GM18511 (cell line): ENCODE results near the gene KIFAP3.
"Not testable (repeated sequence)": the region's sequence is repeated elsewhere in the genome, so short reads cannot be mapped to it uniquely, and the experiment has no call there.

Source experiments
- ATAC-seq: cut with Tn5 transposase; IDR thresholded peaks from one replicate; pipeline ENCODE4 v1.9.1; 2021; ENCODE audit warnings: mild to moderate bottlenecking, moderate library complexity; ENCODE audit not compliant: unreplicated experiment

Gene KIFAP3

GRCh38 chr1:169892176-169892926, 182.1 kb downstream of the KIFAP3 start:
- ATAC-seq: no peak

GRCh38 chr1:169891539-169891885, 183.0 kb downstream of the KIFAP3 start:
- no peak for ATAC-seq

GRCh38 chr1:169890761-169891538, 183.5 kb downstream of the KIFAP3 start:
- peak; percentile 23 for ATAC-seq

GRCh38 chr1:169889871-169890270, 184.6 kb downstream of the KIFAP3 start:
- no peak for ATAC-seq

DNA sequence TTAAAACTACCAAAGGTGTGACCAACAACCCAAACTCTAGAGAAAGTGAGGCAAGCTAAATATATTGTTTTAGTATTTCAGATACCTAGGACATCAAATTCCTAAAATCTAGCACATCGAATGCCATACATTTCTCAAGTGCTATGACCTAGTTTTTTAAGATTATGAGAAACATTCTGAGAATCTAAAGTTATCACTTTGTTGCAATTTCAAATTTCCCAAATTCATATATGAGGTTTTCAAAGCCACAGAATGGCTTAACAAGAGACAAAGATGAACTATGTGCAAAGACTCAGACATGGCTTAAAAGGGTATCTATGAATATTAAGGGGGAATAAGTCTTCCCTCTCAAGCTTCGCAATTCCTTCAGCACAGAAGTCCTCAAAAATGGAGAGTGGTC, 187.6 kb downstream of the KIFAP3 start:
- no peak for ATAC-seq

GRCh38 chr1:169886422-169886821, 188.1 kb downstream of the KIFAP3 start:
- ATAC-seq: no peak

- ATAC-seq: no peak
Measured at GRCh38 chr1:169885207-169885606, 189.3 kb downstream of the KIFAP3 start.

DNA sequence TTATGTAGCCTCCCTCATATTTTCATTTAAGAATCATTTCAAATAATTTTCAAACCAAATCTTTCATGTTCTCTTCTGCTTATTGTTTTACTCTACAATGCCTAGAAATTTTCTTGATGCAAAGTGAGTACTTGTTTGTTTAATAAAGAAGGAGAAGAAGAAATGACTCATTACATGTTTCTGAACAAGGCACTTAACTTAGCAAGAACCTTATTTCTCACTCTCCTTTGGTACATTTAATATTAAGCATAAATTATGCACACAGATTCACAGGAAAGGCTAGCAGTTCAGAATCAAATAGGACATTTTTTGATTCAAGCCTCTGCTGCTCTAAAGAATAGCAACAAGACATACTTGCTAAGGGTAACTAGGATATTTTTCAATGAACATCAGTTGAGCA, 189.9 kb downstream of the KIFAP3 start:
- no peak for ATAC-seq

DNA sequence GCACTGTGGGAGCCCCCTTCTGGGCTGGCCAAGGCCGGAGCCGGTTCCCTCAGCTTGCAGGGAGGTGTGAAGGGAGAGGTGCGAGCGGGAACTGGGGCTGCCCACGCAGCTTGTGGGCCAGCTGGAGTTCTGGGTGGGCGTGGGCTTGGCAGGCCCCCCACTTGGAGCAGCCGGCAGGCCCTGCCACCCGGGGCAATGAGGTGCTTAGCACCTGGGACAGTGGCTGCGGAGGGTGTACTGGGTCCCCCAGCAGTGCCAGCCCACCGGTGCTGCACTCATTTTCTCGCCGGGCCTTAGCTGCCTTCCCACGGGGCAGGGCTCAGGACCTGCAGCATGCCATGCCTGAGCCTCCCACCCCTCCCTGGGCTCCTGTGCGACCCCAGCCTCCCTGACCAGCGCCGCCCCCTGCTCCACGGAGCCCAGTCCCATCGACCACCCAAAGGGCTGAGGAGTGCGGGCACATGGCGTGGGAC, 192.4 kb downstream of the KIFAP3 start:
- no peak for ATAC-seq

DNA sequence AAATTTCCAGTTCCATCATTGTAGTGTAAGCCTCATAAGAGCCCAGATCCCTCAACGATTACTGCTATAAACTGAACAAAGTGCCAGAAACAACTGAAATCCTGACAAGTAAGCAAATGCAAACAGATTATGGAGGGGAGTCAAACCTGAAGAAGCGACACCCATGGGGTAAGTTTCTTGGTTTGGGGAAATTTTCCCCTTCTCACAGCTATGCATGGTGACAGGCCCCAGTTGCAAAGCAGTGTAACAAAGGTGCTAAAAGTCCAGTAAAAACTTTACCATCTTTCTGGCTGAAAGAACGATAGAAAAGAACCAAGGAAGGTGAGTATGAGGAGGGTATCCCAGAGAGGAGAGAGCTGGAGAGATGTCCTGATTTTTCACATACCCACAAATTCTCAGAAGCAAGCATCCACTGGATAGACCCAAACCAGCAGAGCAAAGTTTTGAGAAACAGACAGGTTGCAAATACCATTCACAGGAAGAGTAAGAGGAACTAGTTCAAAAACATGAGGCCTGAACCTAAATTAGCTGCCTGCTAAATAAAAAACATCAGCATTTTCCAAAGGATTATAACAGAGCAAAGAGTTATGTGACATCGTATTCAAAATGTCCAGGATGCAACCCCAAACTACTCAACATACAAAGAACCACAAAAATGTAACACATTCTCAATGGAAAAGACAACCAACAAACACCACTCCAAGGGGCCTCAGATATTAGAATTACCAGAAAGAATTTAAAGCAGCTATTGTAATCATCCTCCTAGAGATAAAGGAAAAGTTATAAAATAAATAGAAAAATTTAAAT, 195.3 kb downstream of the KIFAP3 start:
- no peak for ATAC-seq

DNA sequence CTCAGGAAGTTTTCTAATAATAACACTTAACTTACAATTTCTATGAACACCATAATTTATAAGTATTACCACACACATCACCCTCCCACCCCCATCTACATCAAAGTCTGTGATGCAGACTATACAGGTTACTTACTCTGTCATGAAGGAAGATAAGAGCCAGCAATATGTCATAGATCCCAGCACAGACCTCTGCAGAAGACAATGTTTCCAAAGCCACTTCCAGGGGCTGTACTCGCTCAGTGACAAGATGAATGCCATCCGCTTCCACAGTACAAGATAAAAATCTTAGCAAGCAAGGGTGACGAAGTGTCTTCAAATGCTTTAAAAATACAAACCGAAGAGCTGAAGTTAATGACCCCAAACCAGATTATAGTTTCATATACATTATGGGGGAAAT, 196.0 kb downstream of the KIFAP3 start:
- no peak for ATAC-seq

DNA sequence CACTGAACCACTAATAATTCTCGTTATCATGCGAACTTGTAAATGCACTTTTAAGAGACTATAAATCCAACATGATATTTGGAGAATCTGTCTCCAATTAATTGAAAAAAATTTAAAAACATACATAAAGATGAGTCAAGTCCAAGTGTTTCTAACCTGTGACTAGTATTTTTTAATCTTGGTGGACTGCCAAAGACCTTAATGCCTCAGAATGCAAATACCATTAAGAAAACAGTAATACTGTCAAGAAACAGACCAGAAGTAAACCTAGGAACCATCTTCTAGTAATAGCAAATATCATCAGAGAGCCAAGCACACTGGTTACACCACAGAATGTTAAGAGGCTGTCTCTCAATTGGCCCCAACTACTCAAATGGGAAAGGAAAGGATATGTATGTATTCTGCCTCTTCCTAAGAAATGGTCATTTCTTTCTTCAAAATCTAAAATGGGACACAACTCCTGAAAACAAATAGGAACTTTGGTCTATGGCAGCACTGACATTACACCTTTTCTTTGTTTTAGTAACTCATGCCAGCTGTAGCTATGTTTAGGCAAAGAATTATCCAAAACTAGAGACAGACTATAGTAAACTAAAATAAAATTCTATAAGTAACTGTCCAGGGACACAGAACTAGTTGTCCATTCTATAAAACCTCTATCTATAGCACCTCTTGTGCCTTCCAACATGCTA, 196.5 kb downstream of the KIFAP3 start:
- no peak for ATAC-seq

DNA sequence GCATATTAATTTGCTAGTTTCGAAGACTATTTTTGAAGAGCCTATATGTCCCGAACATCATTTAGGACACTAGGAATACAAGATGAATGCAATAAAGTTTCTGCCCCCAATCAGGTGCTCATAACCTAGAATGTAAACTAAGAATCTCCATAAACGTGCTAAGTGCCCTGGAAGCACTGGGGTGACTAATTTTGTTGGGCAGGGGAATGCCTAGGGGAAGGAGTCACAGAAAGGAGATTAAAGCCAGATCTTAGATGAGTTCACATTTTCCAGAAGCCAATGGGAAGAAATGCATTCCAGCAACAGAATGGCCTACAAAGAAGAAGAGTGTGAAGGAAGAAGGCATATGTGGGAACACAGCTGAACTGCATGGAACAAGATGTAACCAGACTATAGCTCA, 200.3 kb downstream of the KIFAP3 start:
- ATAC-seq: no peak

- ATAC-seq: no peak
Measured at GRCh38 chr1:169873582-169874199, 200.8 kb downstream of the KIFAP3 start.

GRCh38 chr1:169872906-169873305, 201.6 kb downstream of the KIFAP3 start:
- ATAC-seq: no peak

DNA sequence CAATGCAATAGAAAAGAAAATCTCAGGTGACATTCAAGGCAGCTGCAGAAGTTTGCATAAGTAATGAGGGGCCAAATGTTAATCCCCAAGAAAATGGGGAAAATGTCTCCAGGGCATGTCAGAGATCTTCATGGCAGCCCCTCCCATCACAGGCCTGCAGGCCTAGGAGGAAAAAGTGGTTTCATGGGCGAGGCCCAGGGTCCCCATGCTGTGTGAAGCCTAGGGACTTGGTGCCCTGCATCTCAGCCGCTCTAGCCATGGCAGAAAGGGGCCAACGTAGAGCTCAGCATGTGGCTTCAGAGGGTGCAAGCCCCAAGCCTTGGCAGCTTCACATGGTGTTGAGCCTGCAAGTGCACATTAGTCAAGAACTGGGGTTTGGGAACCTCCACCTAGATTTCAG, 202.5 kb downstream of the KIFAP3 start:
- ATAC-seq: not testable (repeated sequence)
